Head of caudate nucleus (tissue), 42 donors: ENCODE measurements around the gene PDE3A.

Experiments used
- DNase-seq, 42 donors: peaks; one replicate each; pipeline versions ENCODE4 v3.0.0 to v3.0.0-alpha.2; 2020 to 2021; ENCODE audit warnings: mixed read lengths in 7 of 42
- intact Hi-C: fragments of 100-400 bp; cut with DNase I; formaldehyde crosslinking; loops from one replicate; pipeline ENCODE4 v1.15.0; 2022

PDE3A gene

DNA sequence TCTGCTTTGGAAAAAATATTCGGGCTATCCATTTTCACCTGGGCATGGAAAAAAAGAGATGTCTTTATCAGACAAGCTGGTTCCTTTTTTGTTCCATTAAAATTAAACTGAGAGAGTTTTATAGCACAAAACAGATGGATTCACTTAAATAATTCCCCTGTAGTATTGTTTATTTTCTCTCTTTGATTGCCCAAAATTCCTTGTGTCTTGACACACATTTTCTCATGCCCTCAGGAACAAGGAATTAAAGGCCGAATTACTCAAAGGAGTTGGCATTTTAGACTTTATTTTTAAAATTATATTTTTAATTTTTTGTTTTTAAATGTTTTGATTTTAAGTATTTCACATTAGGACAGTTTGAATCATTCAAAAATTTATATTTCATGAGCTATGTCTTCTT lies 257.2 kb downstream of the PDE3A start:
- no peak for DNase-seq
- intact Hi-C loops = no loop called here

DNA sequence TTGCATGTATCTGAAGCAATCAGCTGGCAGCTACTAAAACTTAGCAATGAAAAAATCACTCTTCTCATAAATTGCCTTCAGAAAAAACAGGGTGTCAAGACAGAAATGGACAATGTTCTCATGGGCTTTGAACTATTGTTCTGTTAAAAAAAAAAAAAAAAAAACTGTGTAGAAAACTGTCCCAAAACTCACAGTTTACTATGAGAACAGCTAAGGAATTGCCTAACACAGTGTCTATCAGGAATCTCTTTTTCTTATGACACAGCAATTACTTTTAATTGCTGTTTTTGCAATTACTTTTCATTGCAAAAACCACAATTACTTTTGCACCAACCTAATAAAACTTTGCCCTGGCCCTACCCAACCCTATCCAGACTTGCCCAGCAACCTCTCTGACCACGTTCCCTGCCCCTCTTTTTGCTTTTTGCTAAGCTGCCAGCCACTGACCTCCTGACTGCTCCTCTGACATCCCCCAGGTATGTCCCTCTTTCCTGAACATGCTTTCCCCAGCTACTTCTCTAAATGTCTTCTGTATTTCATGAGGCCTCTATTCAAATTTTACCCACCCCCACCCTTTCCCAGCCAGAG lies 258.8 kb downstream of the PDE3A start:
- intact Hi-C loops = no loop called here
- DNase-seq = no peak

DNA sequence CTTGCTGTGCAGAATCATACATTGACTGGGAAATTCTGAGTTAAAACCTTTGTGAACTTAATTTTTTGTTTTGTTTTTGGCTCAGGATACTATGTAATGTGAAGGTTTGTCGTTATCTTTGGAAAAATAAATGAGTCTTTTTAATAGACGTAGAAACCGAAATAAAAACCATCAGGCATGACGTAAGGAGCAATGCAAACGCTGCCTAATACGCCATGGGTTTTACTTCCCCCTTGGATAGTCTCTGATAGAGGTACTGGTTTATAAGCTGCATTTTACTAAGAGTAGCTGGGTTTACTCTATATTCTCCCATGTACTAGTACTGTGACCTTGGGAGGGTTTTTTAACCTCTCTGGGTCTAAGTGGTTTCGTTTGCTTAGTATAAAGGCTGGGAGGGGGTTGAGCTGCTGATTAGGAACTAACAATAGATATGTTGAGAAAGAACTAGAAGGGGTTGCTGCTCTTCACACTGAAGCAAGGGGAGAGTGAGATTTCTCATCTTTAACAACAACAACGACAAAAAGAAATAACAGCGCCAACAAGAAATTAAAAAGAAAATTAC lies 260.0 kb downstream of the PDE3A start:
- intact Hi-C loops = no loop called here
- DNase-seq = no peak

DNA sequence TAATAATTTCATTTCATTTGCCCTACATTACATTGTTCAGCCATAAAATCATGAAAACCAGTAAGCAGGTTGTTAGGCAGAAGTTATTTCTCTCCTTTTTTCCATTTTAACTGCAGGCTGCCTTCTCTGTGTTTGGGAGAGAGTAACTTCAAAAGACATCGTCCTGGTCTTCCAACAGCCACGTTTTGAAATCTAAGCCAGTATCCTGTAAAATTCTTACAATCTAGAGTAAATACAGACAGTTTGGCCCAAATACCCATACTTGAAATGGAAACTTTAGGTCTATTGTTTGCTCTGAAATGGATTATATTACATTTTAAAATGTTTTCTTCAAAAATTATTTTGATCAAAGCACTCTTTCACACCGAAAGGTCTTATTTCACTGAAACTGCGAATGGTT lies 260.7 kb downstream of the PDE3A start:
- intact Hi-C loops = no loop called here
- no peak for DNase-seq

DNA sequence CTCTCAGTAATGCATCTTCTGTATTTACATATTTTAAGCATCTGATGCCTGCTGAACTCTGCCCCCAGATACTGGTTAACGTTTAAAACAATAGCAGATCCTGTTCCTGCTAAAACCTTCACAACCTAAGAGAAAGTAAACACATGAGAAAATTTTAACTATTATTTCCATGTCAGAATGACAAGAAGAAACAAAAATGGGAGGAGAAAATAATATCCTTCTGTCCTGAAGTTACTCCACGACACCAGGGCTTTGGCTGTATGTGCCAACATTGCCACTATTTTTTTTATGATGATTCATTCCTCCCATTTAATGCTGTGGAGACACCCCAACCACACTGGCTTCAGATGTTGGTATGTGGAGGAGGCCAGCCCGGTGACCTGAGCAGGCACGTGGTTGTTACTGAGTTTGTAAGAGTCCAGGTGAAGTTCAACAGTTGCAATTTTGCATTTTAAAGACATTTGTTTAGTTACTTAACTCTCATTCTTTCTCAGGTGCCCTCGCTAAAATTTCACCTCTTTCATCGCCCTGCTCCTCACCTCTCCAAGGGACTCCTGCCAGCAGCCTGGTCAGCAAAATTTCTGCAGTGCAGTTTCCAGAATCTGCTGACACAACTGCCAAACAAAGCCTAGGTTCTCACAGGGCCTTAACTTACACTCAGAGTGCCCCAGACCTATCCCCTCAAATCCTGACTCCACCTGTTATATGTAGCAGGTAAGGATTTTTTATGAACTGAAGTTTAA lies 261.2 kb downstream of the PDE3A start:
- intact Hi-C loops = no loop called here
- DNase-seq = no peak

DNA sequence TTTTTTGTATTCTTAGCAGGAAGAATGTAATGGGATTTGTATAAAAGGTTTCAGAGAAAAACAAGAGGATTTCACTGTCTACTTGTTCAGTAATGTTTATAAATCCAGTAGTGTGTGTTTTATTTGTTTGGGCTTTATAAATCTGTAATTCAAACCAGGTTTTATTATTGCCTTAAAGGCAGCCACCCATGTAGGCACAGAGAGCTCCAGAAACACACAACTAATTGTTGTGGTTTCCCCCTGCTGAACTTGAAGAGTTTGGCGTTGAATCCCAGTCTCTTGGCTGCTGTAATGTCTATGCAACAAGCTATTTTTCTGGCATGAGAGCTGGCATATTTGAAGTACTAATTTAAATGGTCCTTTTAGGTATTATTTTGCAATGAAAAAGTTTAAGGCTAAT lies 263.4 kb downstream of the PDE3A start:
- intact Hi-C loops = no loop called here
- DNase-seq = no peak

DNA sequence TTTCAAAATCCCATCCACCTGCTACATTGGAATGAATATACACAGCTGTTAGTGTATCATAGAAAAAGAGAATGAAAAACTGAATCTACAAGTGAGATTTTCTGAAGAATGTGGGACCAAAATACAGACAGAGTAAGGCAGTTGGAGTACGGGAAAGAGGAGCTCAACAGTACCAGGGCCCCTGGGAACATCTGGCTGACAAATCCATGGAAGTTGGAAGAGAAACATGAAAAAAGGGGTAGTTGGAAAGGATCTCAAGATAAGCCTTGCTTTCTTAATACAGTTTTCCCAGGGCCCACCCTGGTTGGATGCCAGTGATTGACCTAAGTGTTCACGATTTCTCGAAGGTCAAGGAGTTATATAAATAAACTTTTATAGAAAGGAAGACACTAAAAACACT lies 272.8 kb downstream of the PDE3A start:
- DNase-seq = no peak
- intact Hi-C loops = no loop called here

DNA sequence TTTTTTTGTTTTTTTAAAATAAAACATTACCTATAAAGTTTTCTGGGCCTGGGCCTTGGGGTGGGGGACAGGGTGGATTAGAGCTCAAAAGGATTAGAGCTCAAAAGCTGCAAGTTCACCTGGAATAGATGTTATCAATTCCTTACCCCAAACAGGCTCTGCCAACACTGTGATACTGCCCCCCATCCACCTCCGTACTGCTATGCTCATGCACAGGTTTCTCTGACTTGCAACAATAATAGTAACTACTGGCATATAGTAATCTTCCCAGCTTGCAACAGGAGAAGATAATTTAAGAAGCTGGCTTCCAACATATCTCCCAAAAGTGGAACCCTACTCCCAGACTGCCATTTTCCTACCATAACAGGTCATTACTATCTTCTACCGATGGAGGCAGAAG lies 275.5 kb downstream of the PDE3A start:
- intact Hi-C loops = no loop called here
- no peak for DNase-seq

DNA sequence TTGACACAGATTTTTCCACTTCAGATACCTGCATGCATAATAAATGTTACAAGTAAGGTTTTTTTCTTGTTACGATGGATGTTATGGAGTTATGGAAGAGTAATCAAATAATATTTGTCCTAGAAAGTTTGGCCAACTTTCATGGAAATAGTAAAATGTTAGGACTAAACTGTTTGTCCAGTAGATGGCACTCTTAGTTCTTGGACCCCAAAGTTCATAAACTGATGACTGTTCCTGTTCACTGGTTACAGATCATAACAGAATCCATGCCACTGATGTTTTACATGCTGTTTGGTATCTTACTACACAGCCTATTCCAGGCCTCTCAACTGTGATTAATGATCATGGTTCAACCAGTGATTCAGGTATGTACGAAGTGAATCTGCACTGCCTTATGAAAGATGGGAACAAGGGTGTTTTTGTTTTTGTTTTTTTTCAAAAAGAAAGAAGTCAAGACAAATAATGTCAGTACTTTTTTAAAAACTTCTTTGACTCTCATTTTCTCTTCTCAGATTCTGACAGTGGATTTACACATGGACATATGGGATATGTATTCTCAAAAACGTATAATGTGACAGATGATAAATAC lies 278.0 kb downstream of the PDE3A start:
- intact Hi-C loops = no loop called here

DNA sequence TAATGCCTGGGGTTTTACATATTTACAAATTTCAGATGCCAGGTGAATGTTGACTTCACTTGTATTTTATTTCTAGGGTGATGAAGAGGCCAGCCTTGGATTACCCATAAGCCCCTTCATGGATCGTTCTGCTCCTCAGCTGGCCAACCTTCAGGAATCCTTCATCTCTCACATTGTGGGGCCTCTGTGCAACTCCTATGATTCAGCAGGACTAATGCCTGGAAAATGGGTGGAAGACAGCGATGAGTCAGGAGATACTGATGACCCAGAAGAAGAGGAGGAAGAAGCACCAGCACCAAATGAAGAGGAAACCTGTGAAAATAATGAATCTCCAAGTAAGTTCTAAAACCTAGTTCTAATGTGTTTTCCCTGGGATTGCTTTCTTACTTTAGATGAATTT lies 285.5 kb downstream of the PDE3A start:
- DNase-seq = no peak
- intact Hi-C loops = no loop called here

More for the DNA sequence above, 278.0 kb downstream of the PDE3A start:
- DNase-seq = peak in 1 of 42 donors; percentile 46

DNA sequence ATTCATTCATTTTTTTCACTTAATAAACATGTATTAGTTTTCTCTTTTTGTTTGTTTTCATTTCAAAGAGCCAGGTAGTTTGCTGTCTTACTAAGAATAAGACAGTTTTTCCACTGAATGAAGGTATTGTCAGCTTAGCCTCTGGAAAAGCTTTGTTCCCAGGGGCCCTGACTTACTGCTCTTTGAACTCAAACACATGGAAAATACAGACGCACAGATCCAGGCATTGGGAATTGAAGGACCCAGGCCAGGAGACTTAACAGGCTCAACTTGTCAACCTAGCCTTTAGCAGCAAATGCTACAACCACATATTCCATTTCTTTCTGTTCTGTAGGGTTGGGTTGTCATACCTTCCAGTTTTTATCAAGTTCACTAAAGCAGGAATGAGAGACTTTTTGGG lies 288.3 kb downstream of the PDE3A start:
- intact Hi-C loops = no loop called here
- no peak for DNase-seq

DNA sequence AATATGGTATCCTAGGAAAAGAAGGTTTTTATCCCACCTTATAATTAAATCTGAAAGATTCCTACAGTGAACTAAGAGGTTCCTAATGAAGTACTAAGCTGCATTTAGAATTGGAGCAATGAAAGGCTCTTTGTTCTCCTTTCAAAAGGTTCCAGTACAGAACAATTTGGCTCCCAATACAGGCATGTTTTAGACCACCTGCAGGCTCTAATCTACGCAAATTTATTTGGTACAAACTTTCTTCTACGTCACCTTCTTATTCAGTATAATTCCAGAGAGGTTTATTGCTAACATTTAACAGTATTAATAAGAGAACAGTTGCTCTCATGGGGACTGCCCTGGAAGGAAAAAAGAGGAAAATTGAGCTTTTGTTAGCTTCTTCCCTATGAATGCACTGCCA lies 289.2 kb downstream of the PDE3A start:
- no peak for DNase-seq
- intact Hi-C loops = no loop called here

DNA sequence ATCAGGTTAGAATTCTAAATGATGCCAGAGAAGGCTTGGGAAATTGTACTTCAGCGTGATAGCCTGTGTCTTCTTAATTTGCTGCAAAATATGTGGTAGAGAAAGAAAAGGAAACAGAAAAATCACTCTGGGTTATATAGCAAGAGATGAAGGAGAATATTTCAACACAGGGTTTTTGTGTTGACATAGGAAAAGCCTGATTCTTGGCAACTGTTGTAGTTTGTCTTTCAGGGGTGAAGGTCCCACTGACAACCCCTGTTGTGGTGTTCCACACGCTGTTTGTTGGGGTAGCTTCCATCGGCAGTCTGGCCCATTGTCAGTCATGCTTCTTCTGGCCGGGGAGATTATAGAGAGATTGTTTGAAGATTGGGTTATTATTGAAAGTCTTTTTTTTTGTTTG lies 313.0 kb downstream of the PDE3A start:
- no peak for DNase-seq
- intact Hi-C loops = no loop called here

DNA sequence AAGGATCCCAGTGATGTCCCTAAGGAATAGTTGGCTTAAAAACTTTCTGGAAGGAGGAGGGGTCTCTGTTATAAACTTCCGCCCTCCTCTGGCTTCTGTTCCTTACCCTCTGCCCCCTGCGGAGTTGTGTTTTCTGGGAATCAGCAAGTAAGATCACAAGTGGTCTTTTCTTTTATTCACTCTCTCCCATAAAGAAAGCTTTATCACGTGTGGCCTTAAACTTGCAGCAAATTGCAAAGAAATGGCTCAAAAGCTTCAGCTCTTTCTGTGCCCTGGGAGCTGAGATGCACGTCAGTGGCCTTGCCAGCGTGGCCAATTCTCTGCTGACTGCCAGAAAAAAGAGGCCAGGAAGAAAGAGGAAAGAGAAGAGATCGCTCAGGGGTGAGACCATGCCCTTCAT lies 326.9 kb downstream of the PDE3A start, which contains the start of gene SLCO1C1:
Gene SLCO1C1 (plus strand): TSS at position 101 of the 400 bp plus-strand sequence. CDS start 4,245 bp downstream, outside the sequence.
- peak in 26 of 42 donors; percentile 3 to 55 (median 20) for DNase-seq
- intact Hi-C loops = no loop called here

DNA sequence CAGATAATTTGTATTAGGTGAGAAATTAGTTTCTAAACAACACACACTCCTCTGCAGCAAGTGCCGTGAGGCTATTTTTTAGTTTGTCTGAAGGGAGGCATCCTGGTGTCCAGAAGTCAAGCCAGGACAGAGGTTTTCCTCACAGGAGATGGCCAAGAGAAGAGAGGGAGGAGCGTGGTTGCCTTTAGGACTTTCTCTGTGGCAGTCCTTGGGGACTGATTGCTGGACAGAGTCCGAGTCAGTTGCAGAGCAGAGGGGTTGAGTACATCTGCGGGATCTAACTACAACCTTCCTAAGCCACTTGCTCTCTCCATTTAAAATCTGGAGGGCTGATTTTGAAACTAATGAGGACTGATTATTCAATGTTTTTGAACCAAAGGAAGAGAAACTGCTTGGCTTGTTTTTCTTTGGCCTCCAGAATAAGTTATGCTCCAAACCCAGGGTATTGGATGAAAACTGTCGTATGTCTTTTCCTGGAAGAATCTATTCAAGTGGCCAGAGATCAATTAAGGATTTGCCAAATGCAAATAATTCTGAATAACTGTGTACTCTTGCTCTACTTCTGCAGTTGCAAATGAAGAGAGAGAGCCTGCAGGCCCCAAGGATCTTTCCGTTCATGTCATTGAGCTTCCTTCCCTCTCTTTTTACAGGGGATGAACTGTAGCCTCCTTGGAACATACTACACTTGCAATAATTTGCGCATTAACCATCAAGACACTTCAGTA lies 328.0 kb downstream of the PDE3A start:
- intact Hi-C loops = no loop called here
- DNase-seq = peak in 18 of 42 donors; percentile 1 to 51 (median 18)

DNA sequence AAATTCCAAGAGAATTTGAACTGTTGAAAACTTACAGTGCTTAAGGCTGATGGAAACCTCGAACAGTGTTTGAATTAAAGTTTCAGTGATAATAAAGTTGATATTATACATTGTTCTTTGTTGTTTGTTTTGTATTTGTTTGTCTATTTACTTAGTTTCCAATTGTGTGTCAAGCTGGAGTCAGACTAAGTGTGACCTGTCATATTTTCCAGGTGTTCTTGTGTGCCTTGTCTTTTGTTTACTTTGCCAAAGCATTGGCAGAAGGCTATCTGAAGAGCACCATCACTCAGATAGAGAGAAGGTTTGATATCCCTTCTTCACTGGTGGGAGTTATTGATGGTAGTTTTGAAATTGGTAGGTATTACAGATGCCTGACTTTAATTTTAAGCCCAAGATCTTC lies 332.8 kb downstream of the PDE3A start:
- intact Hi-C loops = no loop called here
- DNase-seq = no peak

DNA sequence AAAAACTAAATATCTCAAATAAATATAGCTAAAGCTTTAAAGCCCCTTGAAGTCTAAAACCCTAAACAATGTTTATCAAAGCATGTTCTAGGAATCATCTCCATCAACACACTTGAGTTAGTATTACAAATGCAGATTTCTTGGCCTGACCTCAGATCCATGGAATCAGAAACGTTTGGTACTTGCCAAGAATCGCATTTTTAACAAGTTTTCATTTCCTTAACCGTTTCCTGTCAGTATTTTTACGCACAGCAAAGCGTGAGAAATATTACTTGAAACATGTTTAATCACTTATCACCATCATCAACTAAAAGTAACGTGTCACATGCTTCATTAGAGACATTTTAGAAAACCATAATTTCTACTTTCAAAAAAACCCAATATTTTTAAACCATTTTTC lies 336.5 kb downstream of the PDE3A start:
- no peak for DNase-seq
- intact Hi-C loops = no loop called here

DNA sequence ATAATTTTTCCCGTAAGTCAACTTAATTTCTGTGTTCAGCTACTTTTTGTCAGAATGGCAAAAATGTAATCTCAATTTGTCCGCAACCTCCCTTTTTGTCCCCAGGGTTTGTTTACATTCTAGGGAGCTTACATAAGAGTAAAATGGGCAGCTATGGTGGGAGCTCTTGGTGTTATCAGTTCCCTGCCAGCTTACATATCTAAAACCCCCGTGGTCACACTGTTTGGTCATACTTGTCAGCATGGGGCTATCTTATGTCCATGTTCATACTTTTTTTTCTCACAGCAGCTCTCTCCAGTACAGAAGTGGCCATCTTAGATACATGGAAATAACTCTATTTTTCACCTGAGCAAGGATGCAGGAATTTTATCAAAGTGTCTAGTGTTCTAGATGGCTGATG lies 343.5 kb downstream of the PDE3A start:
- DNase-seq = no peak
- intact Hi-C loops = no loop called here

DNA sequence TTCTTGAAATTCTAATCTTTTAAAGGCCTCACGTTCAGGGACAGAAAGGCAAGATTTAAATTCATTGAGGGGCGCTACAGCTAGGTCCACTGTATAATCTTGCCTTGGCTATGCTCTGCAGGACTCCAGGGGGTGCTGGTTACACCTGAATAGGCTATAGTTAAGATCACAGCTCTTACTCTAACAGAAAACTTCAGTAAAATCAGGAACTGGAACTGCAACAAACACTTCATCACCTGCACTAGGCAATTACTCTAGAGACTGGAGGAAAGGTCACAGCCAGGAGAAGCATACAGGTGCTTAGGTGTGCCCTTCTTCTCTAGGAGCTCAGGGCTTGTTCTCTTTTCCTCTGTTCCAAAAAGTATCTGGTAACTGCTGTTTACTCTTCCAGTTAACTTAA lies 347.7 kb downstream of the PDE3A start:
- intact Hi-C loops = no loop called here
- no peak for DNase-seq

DNA sequence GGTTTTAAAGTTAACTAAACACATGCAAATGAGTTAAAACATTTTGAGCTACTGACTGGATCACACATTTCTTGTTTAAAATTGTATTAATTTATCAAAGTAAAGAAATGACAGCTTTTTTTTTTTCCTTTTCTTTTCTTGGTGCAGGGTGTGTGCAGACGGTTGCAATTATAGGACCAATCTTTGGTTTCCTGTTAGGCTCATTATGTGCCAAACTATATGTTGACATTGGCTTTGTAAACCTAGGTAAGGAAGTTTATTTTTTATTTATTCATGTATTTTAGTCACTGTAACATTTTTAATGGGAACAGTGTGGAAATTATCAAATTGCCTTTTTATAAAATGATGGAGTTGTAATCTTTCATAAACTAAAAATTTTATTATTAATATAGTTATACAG lies 348.6 kb downstream of the PDE3A start:
- no peak for DNase-seq
- intact Hi-C loops = no loop called here
